GM10266 (cell line): ENCODE measurements around the gene MAP3K19.

ENCODE experiments used
- DNase-seq: peaks from one replicate; pipeline ENCODE4 v3.0.0; 2012; ENCODE audit errors: extremely low spot score
- TF ChIP-seq, protein P1 (sequence below): IDR thresholded peaks from 2 replicates; pipeline ENCODE4 v1.5.1; 2012; ENCODE audit warnings: mild to moderate bottlenecking, low read depth; ENCODE audit not compliant: control insufficient read depth, insufficient read depth; ENCODE audit errors: missing control alignments

MAP3K19 gene

DNA sequence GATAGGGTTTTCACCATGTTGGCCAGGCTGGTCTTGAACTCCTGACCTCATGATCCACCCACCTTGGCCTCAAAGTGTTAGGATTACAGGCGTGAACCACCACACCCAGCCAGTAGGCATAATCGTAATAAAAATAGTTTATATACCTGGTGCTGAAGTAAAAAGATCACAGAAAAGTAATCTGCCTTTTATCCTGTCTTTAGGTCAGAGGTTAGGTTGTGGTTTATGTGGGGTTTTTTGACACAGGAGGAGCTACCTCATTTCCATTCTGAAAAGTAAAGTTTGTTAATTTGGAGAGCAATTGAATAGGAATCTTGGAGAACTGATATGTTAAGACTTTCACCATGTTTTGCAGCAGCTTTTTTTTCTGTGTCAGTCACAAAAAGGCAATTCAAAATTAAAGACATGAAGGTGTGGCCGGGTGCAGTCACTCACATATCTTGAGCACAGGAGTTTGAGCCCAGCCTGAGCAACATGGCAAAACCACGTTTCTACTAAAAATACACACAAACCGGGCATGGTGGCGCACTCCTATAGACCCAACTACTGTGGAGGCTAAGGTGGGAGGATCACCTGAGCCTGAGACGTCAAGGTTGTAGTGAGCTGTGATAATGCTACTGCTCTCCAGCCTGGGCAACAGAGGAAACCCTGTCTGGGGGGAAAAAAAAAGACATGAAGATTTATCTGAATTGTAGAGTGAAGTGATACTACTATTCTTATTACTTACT, 97.1 kb downstream of the MAP3K19 start:
- DNase-seq = no peak
- TF ChIP-seq, protein P1, sequence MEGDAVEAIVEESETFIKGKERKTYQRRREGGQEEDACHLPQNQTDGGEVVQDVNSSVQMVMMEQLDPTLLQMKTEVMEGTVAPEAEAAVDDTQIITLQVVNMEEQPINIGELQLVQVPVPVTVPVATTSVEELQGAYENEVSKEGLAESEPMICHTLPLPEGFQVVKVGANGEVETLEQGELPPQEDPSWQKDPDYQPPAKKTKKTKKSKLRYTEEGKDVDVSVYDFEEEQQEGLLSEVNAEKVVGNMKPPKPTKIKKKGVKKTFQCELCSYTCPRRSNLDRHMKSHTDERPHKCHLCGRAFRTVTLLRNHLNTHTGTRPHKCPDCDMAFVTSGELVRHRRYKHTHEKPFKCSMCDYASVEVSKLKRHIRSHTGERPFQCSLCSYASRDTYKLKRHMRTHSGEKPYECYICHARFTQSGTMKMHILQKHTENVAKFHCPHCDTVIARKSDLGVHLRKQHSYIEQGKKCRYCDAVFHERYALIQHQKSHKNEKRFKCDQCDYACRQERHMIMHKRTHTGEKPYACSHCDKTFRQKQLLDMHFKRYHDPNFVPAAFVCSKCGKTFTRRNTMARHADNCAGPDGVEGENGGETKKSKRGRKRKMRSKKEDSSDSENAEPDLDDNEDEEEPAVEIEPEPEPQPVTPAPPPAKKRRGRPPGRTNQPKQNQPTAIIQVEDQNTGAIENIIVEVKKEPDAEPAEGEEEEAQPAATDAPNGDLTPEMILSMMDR = no peak

GRCh38 chr2:134946073-134946472, 101.2 kb downstream of the MAP3K19 start:
- TF ChIP-seq, protein P1 = no peak
- DNase-seq = no peak

DNA sequence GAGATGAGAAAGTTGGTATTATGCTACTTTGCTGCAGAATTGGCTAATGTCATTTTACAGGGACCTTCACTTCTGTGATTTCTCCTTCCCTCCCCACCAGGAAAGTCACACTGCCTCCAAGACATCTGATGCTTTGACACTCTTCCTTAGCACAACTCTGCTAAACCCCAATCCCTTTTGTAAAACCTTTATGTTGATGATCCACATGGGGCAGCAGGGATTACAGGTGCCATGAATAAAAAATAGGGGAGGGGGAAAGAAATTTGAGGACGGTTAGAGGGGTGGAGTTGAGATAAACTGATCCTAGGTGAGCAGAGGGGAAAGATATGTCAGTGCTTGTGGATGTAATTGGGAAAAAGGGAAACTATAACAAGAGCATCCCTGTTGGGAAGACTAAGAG, 102.3 kb downstream of the MAP3K19 start:
- DNase-seq = no peak
- TF ChIP-seq, protein P1 = no peak

DNA sequence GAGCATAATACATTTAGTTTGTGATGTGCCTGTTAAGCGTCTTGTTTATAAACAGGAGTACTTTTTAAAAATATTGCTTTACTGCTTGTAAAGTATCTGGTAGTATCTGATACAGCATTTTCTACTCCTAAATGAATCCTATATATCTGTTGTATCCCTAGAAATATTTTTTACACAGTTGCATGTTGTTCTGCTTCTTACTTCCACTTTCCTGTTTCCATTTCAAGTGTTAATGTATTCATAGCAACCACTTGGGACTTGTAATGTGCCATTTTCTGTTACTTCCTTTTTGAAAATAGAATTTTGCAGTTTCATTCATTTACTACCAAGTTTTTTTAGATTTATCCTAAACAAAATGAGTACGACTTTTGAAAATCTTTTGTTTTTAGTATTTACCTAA, 103.7 kb downstream of the MAP3K19 start:
- TF ChIP-seq, protein P1 = no peak
- DNase-seq = peak; percentile 17

DNA sequence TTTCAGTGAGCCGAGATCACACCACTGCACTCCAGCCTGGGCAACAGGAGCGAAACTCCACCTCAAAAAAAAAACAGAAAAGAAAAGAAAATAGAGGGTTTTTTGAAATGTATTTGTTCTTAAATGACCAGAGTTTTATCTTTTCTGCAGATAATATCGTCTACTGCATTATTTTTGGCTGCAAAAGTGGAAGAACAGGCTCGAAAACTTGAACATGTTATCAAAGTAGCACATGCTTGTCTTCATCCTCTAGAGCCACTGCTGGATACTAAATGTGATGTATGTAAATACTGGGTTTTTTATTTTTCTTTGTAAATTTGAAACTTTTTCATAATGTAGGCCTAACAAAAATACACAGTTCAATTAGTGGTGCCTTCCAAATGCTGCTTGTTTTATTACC, 110.6 kb downstream of the MAP3K19 start:
- TF ChIP-seq, protein P1 = no peak

DNA sequence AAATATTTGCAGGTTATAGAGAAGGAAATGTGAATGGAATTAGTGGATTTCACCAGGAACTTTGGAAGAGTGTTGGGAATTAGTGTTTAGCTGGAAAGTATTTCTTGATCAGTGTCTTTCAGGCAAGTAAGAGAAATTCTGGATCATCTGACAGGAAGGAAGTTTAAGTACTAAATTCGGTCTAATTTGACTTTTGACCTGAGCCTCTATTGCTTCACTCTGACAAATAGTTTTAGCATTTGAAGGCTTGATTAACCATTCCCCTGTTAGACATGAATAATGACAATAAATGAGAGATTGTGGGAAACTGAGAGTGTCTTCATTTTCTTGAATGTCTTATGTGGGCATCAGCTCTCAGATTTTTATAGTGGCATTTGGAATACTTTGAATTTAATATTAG, 112.6 kb downstream of the MAP3K19 start:
- DNase-seq = no peak

More for the DNA sequence above, 110.6 kb downstream of the MAP3K19 start:
- no peak for DNase-seq

DNA sequence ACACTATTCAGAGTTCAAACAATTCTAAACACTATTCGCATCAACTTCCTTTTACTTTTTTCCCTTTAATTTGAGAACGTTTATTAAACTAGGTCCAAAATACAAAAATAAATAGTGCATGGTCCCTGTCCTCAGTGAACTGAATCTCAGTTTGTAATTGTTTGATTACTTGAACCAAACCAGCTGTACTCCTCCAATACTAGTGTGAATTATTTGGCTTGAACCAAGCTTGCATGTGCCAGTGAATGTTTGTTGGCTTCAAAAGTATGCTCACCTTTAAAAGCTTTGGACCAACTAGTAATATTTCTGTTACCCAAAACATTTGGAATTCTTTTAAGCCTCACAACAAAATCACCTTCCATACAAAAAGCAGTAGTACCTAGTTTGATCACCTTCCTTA, 113.1 kb downstream of the MAP3K19 start:
- DNase-seq = no peak
- TF ChIP-seq, protein P1 = no peak

More for the DNA sequence above, 112.6 kb downstream of the MAP3K19 start:
- TF ChIP-seq, protein P1 = no peak
